Stimulated activated CD4-positive, alpha-beta T cell treated with anti-CD3 and anti-CD28 coated beads, Interleukin-15, amount 100 ng/mL, for 24 hours (primary cell): ENCODE measurements around the gene RAB3D.
"Not testable (repeated sequence)": the region's sequence is repeated elsewhere in the genome, so short reads cannot be mapped to it uniquely, and the experiment has no call there.

Source experiments
- DNase-seq: peaks from one replicate; pipeline ENCODE4 v3.0.0-alpha.2; 2020

Gene RAB3D

DNA sequence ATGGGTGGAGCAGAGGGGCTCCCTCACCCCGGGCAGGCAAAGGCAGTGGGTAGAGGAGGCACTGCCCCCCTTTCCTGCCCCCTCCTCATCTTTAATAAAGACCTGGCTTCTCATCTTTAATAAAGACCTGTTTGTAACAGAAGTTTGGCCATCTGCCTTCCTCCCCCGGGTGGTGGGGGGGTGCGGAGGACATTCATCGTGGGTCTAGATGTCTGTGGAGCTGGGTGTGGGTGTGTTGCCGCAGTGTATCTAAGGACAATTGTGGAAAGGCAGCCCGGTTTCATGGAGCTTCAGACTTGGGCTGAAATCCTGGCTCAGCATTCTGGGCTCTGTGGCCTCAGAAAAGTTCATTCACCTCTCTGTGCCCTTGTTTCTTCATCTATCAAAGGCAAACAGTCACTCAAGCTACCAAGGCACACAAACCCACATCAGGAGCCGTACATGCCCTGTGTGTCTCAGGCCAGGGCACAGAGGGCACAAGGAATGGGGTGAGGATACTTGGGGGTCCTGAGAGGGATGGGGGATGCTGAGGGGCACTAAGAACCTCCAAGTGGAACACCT is 26.2 kb upstream of the RAB3D start:
- no peak for DNase-seq

DNA sequence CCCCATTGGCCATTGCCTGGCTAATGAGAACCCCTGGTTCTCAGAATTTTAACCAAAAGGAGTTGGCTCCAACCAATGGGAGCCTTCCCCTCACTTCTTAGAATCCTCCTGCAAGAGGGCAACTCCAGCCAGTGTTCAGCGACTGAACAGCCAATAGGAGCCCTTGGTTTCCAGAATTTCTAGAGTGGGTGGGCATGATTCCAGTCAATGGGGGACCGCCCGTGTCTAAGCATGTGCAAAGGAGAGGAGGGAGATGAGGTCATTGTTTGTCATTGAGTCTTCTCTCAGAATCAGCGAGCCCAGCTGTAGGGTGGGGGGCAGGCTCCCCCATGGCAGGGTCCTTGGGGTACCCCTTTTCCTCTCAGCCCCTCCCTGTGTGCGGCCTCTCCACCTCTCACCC is 25.5 kb upstream of the RAB3D start:
- no peak for DNase-seq

DNA sequence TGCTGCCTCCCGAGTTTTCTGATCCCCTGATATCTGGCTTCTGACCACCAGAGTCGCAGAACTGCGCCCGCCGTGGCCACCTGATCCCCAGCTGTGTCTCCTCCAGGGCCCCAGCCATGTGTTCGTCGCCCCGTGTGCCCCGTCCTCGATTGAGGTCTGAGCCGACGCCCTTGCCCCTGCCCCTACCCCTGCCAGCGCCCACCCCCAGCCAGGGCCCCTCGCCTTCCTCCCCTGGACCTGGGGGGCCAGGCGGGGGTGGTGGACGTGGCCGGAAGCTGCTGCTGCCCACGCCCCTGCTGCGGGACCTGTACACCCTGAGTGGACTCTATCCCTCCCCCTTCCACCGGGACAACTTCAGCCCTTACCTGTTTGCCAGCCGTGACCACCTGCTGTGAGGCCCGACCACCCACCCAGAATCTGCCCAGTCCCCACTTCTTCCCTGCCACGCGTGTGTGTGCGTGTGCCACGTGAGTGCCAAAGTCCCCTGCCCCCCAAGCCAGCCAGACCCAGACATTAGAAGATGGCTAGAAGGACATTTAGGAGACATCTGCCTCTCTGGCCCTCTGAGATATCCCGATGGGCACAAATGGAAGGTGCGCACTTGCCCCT is 24.9 kb upstream of the RAB3D start:
- no peak for DNase-seq

DNA sequence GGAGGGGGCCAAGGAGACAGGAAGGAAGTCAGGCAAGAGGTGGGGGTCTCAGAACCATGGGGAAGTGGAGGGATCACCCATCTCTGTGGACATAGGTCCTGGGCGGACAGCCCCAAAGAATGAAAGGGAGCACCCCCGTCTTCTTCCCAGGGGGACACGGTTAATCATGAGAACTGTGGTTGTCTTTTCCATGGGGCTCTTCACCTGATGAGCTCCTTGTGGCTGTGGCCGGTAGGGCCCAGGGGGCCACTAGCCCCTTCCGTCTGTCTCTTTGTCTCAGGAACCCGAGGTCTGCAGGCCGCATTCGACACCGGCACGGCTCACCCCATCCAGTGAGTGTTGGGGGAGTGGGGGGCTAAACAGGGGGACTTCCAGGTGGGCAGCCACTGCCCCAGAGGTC is 24.4 kb upstream of the RAB3D start:
- DNase-seq: no peak

DNA sequence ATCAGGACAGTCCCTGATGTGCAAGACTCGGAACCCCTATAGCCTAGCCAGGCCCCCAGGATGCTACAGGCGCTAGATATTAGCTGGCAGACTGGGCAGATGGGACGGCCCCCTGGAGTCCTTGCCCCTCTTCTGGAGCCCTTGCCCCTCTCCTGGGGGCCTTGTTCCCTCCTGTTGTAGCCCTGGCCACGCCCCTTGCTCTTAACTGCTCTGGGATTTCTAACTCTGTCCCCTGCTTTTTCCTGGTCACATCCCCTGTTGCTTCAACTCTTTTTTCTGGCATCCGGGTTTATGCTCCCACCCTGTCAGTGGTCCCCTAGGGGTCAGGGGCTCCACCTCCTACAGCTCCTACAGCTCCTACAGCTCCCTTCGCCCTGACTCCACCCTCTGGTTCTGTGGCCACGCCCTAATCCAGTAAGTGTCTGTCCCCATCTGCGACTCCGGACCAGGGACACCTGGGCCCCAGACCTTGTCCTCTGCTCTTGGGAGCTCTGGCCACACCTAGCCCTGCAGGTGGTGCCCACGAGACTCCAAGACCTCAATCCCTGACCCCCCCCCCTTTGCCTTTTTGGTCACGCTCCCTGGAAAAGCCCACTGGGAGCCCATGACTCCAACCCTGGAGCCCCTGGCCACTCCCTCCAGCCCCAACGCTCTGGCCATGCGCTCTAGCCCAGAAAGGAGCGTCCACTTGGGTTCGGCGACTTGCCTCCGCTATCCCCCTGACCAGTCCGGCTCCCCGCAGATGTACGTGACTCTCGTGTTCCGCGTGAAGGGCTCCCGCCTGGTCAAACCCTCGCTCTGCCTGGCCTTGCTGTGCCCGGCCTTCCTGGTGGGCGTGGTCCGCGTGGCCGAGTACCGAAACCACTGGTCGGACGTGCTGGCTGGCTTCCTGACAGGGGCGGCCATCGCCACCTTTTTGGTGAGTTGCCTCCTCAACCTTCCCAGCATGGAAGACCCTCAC is 22.6 kb upstream of the RAB3D start:
- no peak for DNase-seq

DNA sequence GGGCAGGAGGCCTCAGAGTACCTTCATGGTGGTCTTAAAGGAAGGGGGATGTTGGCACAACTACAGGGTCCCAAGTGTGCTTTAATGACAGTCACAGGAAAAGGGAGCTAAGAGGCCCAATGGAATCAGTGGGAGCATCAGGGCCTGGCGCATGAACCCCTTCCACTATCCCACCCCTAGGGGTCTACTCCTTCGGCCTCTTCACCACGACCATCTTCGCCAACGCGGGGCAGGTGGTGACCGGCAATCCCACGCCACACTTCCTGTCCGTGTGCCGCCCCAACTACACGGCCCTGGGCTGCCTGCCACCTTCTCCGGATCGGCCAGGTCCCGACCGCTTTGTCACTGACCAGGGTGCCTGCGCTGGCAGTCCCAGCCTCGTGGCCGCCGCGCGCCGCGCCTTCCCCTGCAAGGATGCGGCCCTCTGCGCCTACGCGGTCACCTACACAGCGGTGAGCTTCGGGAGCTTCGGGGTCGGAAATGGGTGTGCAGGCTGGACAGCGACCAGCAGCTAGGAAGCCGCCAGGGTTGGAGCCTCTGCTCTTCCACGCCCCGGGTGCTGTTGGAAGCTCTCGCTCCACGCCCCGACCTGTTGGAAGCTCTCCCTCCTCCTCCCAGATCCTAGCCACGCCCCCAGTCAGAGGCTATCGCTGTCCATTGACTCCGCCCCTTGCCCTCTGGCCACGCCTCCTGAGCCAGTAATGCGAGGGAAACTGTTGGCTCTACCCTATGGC is 21.7 kb upstream of the RAB3D start:
- DNase-seq: peak; percentile 53

DNA sequence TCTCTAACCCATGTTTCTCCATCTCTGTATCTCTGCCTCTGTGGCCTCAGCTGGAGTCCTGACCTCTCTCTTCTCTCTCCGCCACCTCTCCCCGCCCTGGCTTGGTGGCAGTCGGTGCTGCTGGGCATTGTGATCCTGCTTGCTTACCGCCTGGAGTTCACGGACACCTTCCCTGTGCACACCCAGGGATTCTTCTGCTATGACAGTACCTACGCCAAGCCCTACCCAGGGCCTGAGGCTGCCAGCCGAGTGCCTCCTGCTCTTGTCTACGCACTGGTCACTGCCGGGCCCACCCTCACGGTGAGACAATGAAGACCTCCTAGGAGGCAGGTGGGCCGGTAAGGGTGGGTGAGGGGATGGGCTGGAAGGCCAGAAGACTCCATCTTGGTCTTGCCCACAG is 20.0 kb upstream of the RAB3D start:
- no peak for DNase-seq

DNA sequence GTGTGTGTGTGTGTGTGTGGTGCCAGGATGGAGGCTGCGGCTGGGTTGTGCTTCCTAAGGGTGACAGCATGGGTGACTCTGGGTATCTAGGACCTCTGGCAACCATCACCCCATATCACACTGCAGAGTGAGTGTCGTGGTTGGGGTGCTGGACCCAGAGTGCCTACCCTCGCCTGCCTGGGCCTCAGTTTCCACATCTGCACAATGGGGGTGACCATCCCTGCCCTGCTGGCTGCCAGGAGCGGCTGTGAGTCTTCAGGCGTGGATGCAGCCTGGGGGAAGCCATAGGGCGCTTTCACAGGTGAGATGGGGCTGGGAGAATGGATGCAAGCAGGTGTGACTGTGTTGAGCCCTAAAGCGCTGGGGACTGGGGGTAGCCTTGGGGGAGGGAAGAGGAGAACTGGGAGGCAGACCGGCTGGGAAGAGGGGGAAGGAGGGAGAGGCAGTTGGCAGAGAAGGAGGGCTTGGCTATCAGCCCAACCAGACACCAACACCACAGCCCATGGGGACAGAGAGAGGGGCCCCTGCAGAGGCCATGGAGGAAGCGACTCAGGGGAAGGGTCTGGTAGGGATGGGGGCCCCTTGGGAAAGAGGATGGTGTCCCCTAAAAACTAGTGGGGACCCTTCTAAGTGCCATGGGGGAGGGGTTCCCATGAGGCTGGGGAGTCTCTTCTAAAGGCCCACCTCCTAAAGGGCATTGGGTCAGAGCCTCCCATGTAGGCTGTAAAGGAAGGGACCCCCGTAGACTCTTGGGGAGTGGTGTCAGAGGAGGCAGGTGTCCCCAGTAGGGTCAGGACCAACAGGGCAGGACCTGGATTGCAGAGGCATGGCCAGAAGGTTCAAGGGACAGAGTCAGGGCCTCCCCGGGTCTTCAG is 17.5 kb upstream of the RAB3D start:
- DNase-seq: no peak

DNA sequence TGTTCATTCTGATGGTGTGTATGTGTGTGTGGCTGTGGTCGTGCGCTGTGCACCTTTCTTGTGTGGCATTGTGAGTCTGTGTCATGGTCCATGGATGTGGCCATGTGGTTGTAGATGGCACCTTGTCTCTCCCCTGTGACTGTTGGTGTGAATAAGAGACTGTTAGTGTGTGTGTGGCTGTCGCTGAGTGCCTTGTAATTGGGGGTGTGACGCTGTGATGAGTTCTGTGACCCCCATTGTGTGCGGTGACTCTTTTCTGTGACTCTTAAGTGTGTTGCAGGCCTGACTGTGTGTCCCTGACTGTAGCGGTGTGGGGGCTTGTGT is 16.6 kb upstream of the RAB3D start:
- no peak for DNase-seq

DNA sequence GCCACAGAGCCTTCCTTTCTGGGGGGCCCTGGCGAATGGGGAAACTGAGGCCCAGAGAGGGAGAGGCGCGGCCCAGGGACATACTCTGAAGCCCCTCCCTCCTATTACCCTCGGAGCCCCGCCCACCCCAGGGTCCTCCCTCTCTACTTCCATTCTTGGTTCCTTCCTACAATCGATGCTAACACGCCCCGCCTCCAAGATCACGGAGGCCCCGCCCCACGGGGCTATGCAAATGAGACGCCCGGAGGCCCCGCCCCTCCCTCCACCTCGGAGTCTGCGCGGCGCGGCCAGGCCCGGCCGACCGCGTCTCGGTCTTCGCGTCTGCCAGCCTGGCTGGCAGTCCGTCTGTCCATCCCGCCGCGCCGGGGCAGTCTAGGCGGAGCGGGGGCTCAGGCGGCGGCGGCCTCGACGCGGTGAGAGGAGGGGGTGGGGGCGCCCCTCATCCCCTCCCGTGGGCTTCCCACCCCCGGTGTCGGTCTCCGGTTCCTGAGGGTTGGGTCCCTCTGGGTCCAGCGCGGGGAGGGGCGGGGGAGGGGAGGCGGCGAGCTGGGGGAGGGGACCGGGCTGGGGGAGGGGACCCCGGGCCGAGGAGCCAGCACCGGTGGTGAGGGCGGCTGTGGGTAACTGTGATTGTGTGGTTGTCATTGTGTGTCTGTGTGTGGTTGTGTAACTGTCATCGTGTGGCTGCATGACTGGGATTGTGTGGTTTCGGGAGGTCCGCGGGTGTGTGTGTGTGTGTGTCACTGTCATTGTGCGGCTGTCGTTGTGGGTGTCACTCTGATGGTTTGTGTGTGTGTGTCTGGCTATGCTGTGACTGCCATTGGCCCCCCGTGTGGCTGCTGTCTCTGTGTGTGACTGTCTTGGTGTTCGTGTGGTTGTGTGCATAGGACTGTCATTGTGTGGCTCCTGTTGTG is 16.0 kb upstream of the RAB3D start, which contains the start of gene PLPPR2:
Gene PLPPR2 (plus strand): TSS at position 273 of the 914 bp plus-strand sequence. CDS start 2,242 bp downstream, outside the sequence.
- peak; percentile 90 for DNase-seq

DNA sequence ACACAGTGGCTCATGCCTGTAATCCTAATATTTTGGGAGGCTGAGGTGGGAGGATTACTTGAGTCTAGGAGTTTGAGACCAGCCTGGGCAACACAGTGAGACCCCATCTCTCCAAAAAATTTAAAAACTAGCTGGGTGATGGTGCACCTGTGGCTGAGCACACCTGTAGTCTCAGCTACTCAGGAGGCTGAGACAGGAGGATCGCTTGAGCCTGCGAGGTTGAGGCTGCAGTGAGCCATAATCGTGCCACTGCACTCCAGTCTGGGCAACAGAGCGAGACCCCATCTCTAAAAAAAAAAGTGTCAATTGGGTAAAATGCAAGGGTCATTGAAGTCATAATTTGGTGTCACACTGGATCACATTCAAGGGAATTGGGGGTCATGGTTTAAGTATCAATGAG is 14.6 kb upstream of the RAB3D start:
- DNase-seq: not testable (repeated sequence)

DNA sequence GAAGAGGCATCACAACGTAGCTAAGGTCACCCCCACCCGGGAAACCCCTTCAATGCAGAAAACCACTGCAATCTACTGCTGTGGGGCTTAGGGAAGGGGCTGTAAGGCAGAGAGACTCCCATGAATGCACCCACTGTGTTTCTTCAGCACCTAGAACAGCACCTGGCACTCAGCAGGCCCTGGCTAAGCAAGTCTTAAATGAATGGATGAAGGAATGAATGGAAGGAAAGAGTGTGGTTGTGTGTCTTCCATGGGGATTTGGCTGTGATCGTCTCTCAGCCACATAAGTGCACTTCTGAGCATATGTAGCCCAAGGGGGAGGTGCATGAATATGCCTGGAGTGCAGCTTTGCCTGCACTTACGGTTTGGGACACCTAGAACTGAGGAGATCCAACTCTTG is 9.7 kb upstream of the RAB3D start:
- no peak for DNase-seq

DNA sequence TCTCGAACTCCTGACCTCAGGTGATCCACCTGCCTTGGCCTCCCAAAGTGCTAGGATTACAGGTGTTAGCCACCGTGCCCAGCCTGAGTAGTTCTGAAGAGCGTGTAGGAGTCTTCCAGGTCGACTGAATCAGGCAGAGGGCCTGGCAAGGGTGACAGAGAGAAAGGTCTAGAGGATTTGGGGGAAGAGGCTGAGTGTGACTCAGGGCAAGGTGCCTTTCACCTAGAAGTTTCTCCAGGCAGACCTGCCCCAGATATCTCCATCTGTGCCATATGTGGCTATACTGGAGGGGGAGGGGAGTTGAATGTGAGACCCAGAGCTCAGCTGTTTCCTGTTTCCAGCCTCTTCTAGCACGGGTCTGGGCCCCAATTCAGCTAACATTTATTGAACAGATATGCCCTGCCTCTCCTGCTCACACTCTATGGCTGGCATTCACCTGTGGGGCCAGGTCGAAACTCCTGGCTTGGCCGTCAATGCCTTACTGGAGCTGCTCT is 8.1 kb upstream of the RAB3D start:
- no peak for DNase-seq

DNA sequence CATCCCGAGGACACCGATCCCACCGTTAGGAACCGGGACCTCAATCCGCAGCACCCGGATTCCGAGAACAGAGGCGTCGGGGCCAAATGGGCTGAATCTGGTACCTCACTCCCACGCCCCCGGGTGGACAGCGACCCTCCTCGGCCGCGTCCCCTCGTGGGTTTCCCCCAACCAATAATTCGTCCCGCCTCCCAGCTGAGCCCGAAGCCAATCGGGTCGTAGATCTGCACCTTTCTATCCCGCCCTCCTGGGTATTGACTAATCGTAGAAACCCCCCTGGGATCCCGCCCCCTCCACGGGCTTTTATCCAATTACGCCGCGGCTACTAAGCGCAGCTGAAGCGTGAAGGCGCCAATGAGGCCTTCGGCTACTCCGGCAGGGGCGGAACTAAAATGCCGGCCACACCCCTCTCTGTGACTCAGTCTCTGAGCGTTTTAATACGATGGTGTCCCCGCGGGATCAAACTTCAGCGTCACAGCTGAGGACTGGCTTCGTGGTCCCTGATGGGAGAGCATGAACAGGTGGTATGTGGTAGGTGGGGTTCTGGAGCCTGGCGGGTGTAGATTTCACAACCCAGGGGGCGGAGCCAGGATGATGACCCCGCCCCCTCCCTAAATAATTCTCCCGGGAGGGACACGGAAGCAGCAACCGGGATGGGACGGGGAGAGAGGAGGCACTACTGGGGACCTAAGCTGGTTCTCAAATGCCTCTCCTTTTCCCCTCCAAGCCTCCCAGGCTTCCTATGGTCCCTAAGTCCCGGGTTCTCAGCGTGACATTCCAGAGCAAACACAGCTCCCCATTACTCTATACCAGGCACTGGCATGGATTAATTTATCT is 6.9 kb upstream of the RAB3D start, which contains the start of the genes CCDC159 and TMEM205:
Gene CCDC159 (plus strand): TSS at position 416 of the 837 bp plus-strand sequence. CDS start 88 bp downstream, at position 504.
Gene TMEM205 (minus strand): TSS at position 165 of the 837 bp plus-strand sequence. CDS start 649 bp downstream, outside the sequence.
- DNase-seq: peak; percentile 99

DNA sequence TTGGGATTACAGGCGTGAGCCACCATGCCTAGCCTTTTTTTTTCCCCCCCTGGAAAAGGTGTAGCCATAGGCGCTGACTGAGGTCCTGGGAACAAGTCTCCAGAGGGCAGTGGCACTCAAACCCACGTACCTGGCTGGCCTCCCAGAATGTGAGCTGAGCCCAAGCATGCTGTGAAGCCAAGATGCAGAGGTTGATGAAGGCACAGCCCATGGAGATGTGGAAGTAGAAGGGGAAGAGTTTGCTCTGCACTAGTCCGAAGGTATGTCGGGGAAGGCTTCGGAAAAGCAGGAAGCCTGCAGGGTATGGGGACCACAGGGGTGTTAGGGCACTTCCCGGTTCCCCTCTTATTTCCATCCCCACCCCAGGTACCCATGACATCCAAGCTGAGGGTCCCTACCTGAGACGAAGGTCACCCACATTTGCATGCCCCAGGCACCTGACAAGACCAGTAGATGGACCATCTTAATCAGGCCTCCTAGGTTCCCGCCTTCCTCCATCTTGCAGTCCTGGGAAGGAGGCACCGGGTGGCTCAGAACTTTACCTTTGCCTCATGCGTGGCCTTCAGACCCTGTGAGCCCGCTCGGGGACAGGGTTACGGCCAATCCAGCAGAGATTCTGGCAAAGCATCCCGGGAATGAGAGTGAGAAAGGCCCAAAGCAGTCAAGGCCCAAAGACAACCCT is 5.8 kb upstream of the RAB3D start:
- DNase-seq: no peak

DNA sequence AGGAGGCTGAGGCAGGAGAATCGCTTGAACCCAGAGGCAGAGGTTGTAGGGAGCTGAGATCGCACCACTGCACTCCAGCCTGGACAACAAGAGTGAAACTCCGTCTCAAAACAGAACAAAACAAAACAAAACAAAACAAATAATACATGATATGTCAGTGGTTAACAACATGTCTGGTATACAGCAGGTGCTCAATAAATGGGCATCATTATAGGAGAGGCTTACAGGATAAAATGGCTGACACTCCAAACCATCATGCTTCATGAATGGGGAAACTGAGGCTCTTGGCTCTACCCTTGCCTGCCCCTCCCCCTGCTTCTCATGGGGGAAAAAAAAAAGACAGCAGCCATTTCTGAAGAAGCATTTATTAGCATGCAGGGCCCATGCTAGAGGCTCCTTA is 3.0 kb upstream of the RAB3D start:
- no peak for DNase-seq

DNA sequence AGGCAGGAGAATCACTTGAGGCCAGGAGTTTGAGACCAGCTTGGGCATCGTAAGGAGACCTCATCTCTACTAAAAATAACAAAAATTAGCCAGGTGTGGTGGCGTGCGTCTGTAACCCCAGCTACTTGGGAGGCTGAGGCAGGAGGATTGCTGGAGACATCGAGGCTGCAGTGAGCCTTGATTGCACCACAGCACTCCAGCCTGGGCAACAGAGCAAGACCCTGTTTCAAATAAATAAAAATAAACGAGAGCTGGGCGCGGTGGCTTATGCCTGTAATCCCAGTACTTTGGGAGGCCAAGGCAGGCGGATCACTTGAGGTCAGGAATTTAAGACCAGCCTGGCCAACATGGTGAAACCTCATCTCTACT is 626 bp upstream of the RAB3D start:
- not testable (repeated sequence) for DNase-seq

DNA sequence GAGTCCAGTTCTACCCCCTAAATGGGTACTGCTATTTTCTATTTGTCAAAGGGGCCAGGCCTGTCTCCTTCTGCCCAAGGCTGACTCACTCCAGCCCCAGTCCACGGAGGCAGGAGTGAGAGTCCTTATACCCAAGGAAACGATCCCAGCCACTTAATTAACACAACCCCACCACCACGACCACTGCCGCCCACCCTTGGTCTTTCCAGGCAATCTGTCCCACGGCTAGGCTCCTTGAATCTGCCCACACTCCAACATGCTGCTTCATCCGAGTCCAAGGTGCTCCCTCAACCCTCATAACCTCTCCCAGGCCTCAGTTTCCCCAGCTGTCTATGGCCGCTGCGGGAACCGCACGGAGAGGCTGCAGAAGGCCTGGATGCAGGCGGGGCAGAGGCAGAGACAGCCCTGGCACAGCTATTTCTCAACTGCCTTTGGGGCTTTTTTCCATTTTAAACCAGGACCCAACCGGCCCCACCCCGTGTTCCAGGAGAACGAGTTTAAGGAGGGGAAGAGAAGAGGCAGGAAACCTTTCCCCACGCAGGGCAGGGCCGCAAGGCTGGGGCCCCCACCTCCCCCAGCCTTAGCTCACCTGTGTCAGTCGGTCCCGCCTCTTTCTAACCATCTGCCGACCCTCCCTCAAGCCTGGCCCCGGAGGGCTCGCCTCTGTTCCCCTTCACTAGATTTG is 746 bp downstream of the RAB3D start:
- no peak for DNase-seq

DNA sequence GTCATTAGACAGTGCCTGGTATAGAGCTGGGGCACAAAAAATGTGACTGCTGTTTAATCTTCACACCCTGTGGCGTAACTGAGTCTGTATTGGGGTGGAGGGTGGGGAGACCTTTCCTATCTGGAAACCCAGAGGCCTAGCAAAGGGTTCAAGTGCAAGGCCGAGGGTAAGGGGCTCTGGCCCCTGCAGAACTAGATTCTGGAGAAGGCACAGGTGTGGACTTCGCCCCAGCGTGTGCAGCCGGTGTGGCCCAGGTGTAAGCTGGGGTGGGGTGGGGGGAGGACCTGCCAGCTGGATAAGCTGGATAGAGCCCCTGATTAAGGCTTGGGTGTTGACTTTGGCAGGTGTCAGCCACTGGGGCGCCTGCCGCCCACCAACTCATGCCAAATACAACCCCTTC is 1.3 kb downstream of the RAB3D start:
- DNase-seq: no peak
